Neuronal stem cell (in vitro differentiated cells): ENCODE results near the gene SUPT3H.

Experiments
- DNase-seq: peaks from one replicate; pipeline ENCODE4 v3.0.0-alpha.2; 2013; ENCODE audit warnings: low spot score
- H2AFZ ChIP-seq: one replicate; pipeline ENCODE4 v1.6.1; 2013; ENCODE audit warnings: mild to moderate bottlenecking, low read length, inconsistent platforms
- H2AK5ac ChIP-seq: 2 replicates; pipeline ENCODE4 v1.6.1; 2013; ENCODE audit warnings: low read depth, mild to moderate bottlenecking, inconsistent platforms, low read length, moderate library complexity, mixed read lengths
- H2BK120ac ChIP-seq: 2 replicates; pipeline ENCODE4 v1.6.1; 2013; ENCODE audit warnings: low read depth, mild to moderate bottlenecking, inconsistent platforms, low read length, moderate library complexity, mixed read lengths
- H2BK12ac ChIP-seq: one replicate; pipeline ENCODE4 v1.6.1; 2013; ENCODE audit warnings: low read length, inconsistent platforms
- H2BK15ac ChIP-seq: 2 replicates; pipeline ENCODE4 v1.6.1; 2013; ENCODE audit warnings: mild to moderate bottlenecking, low read length, inconsistent platforms, mixed read lengths
- H2BK5ac ChIP-seq: one replicate; pipeline ENCODE4 v1.6.1; 2013; ENCODE audit warnings: inconsistent platforms, mild to moderate bottlenecking, low read length, moderate library complexity
- H3K14ac ChIP-seq: one replicate; pipeline ENCODE4 v1.6.1; 2013; ENCODE audit warnings: low read length, inconsistent platforms
- H3K18ac ChIP-seq: 2 replicates; pipeline ENCODE4 v1.6.1; 2013; ENCODE audit warnings: low read length, inconsistent platforms
- H3K23ac ChIP-seq: 2 replicates; pipeline ENCODE4 v1.6.1; 2013; ENCODE audit warnings: low read depth, mild to moderate bottlenecking, mixed read lengths, low read length, inconsistent platforms; ENCODE audit not compliant: poor library complexity
- H3K27ac ChIP-seq: replicated peaks from 3 replicates; pipeline ENCODE4 v1.5.1; 2013; ENCODE audit warnings: low read length, inconsistent platforms
- H3K27me3 ChIP-seq, 3 experiments: 2 replicates each; pipeline ENCODE4 v1.6.1; 2013; ENCODE audit warnings: low read length in 3 of 3, mild to moderate bottlenecking in 2 of 3, inconsistent platforms in 1 of 3, low read depth in 1 of 3, mixed read lengths in 1 of 3, moderate library complexity in 1 of 3; ENCODE audit not compliant: control insufficient read depth in 3 of 3, insufficient read depth in 3 of 3
- H3K36me3 ChIP-seq, 2 donors: replicated peaks in 1 of 2; 2 replicates each; pipeline ENCODE4 v1.6.1; 2013; ENCODE audit warnings: low read length in 2 of 2; ENCODE audit not compliant: control insufficient read depth in 2 of 2, insufficient read depth in 2 of 2
- H3K4ac ChIP-seq: 2 replicates; pipeline ENCODE4 v1.6.1; 2013; ENCODE audit warnings: inconsistent platforms, mild to moderate bottlenecking, low read length, moderate library complexity
- H3K4me1 ChIP-seq, 2 donors: 1 replicate in 1 of 2; 2 replicates in 1 of 2; pipeline ENCODE4 v1.6.1; 2013; ENCODE audit warnings: low read length in 2 of 2, low read depth in 1 of 2; ENCODE audit not compliant: control insufficient read depth in 2 of 2, insufficient read depth in 1 of 2
- H3K4me2 ChIP-seq: one replicate; pipeline ENCODE4 v1.6.1; 2013; ENCODE audit warnings: mild to moderate bottlenecking, low read length, inconsistent platforms; ENCODE audit not compliant: insufficient read depth, poor library complexity, severe bottlenecking
- H3K4me3 ChIP-seq, 2 donors: 2 replicates each; pipeline ENCODE4 v1.5.1; 2013; ENCODE audit warnings: low read length in 2 of 2, mild to moderate bottlenecking in 2 of 2, inconsistent platforms in 1 of 2, moderate library complexity in 1 of 2
- H3K79me1 ChIP-seq: one replicate; pipeline ENCODE4 v1.6.1; 2013; ENCODE audit warnings: low read depth, mild to moderate bottlenecking, inconsistent platforms, low read length, moderate library complexity
- H3K9ac ChIP-seq: one replicate; pipeline ENCODE4 v1.6.1; 2013; ENCODE audit warnings: mild to moderate bottlenecking, low read depth, low read length, inconsistent platforms; ENCODE audit not compliant: poor library complexity
- H3K9me3 ChIP-seq, 2 donors: replicated peaks in 1 of 2; 2 replicates each; pipeline versions ENCODE3 to v1.6.1; 2013; ENCODE audit warnings: low read length in 2 of 2, mild to moderate bottlenecking in 2 of 2, inconsistent platforms in 1 of 2, low read depth in 1 of 2, mixed read lengths in 1 of 2, moderate library complexity in 1 of 2; ENCODE audit not compliant: control insufficient read depth in 2 of 2, insufficient read depth in 1 of 2
- H4K8ac ChIP-seq: one replicate; pipeline ENCODE4 v1.6.1; 2013; ENCODE audit warnings: low read depth, mild to moderate bottlenecking, inconsistent platforms, low read length, moderate library complexity
- H4K91ac ChIP-seq: one replicate; pipeline ENCODE4 v1.6.1; 2013; ENCODE audit warnings: low read length, low read depth, mild to moderate bottlenecking, inconsistent platforms; ENCODE audit not compliant: poor library complexity
- WGBS, 2 donors: extraction: QIAGEN DNeasy Blood & Tissue Kit; methylation state at CpG; one replicate each; pipeline ENCODE4 v1.1.7; 2013; ENCODE audit warnings: missing lambda C conversion rate in 2 of 2, mixed read lengths in 1 of 2; ENCODE audit not compliant: insufficient read length in 2 of 2, insufficient replicate concordance in 1 of 2; ENCODE audit errors: extremely low coverage in 2 of 2; 5-methylcytosine and 5-hydroxymethylcytosine counted together

Gene SUPT3H

DNA sequence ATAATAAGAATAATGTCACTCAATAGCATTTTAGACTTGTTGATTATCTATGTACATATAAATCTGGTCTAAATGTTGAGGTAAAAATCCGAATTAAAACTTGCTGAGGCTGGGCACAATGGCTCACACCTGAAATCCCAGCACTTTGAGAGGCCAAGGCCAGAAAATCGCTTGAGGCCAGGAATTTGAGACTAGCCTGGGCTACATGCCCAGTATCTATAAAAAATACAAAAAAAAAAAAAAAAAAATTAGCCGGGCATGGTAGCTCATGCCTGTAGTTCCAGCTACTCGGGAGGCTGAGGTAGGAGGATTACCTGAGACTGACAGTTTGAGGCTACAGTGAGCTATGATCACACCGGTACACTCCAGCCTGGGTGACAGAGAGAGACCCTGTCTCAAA lies 34.2 kb upstream of the SUPT3H start:
- H4K91ac ChIP-seq, result no peak overlapping the region

DNA sequence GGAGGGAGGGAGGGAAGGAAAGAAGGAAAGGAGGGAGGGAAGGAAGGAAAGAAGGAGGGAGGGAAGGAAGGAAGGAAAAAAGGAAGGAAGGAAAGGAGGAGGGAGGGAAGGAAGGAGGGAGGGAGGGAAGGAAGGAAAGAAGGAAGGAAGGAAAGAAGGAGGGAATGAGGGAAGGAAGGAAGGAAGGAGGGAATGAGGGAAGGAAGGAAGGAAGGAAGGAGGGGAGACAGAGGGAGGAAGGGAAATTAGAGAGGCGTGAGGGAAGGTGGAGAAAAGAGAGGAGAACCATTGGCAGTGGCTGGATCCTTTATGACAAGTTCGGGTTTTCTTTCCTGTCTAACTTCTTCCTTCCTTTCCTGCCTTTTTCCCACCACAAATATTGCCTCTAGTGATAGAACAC lies 22.3 kb upstream of the SUPT3H start:
- no peak overlapping the region for H3K4me2 ChIP-seq
- H2BK15ac ChIP-seq, result no peak overlapping the region
- no peak overlapping the region for H3K23ac ChIP-seq
- H3K4me1 ChIP-seq, result peaks cover 0 to 1% of the 10 kb centered on the region in 2 donors
- no peak overlapping the region for H3K14ac ChIP-seq
- no peak overlapping the region for H4K8ac ChIP-seq
- no peaks in the 10 kb centered on the region for H3K27me3 ChIP-seq
- no peak overlapping the region for H2BK120ac ChIP-seq
- no peaks in the 10 kb centered on the region for H3K79me1 ChIP-seq
- no peaks in the 10 kb centered on the region for H3K9me3 ChIP-seq
- no peak overlapping the region for H3K4ac ChIP-seq
- no peak overlapping the region for H3K9ac ChIP-seq
- WGBS, 2 donors, result 100% methylated on average over 1 of the region's 2 CpGs; no CpG with 5 or more reads in 1 of the 2 donors
- no peak overlapping the region for H3K27ac ChIP-seq
- H2AFZ ChIP-seq, result no peak overlapping the region
- no peak overlapping the region for H2BK5ac ChIP-seq
- H4K91ac ChIP-seq, result no peak overlapping the region
- peaks cover 0 to 4% of the 10 kb centered on the region in 2 donors for H3K36me3 ChIP-seq
- no peak overlapping the region for H2AK5ac ChIP-seq
- H3K18ac ChIP-seq, result no peak overlapping the region
- DNase-seq, result no peak
- no peak overlapping the region for H3K4me3 ChIP-seq
- H2BK12ac ChIP-seq, result no peak overlapping the region

More for the DNA sequence above, 34.2 kb upstream of the SUPT3H start:
- no peak overlapping the region for H2BK12ac ChIP-seq
- H2AK5ac ChIP-seq, result no peak overlapping the region
- no peak for DNase-seq
- H4K8ac ChIP-seq, result no peak overlapping the region
- H2BK5ac ChIP-seq, result no peak overlapping the region
- no peak overlapping the region for H2BK15ac ChIP-seq
- H3K79me1 ChIP-seq, result peaks cover 2% of the 10 kb centered on the region
- H3K4me3 ChIP-seq, result no peak overlapping the region
- no peaks in the 10 kb centered on the region for H3K9me3 ChIP-seq
- no peak overlapping the region for H3K27ac ChIP-seq
- H3K14ac ChIP-seq, result no peak overlapping the region
- no CpG with 5 or more reads among the region's 5 CpGs for WGBS, 2 donors
- no peak overlapping the region for H3K18ac ChIP-seq
- H2AFZ ChIP-seq, result no peak overlapping the region
- H3K4me1 ChIP-seq, result no peaks in the 10 kb centered on the region
- no peak overlapping the region for H3K4me2 ChIP-seq
- no peak overlapping the region for H3K9ac ChIP-seq
- no peak overlapping the region for H2BK120ac ChIP-seq
- H3K27me3 ChIP-seq, result no peaks in the 10 kb centered on the region
- no peak overlapping the region for H3K23ac ChIP-seq
- H3K4ac ChIP-seq, result no peak overlapping the region
- H3K36me3 ChIP-seq, result peaks cover 0 to 5% of the 10 kb centered on the region in 2 donors

DNA sequence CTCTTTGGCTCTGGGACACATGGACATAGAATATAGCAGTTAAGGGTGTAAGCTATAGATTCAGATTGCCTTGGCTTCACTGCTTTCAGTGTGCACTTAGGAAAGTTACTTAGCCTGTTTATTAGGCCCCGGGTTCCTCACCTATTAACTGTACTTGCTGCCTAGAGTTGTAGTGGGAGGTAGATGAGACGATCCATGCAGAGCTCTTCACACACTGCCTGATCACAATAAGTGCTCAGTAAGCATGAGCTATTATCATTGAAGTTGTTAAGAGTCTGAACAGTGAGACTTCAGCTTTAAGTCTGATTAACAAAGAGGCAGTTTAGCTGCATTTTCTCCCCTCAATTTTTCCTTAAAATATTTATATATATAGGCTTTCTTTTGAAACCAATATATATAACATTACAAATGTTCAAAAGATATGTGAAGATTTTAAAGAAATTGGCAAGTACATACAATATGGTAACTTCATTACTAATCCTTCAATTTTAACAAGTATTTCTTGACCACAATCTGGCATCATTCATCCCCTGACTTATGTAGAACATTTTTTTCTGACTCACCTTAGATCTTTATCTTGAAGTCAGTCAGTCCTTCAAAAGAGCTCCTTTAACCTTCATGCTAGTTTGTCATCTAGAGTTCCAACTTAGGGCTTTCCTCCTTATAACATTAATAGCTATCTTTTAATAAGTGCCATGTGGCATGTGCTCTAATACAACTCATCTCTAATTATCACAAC lies 20.5 kb upstream of the SUPT3H start:
- no peak overlapping the region for H2BK12ac ChIP-seq
- peaks cover 0 to 1% of the 10 kb centered on the region in 2 donors for H3K4me1 ChIP-seq
- WGBS, 2 donors, result no CpG with 5 or more reads among the region's 2 CpGs
- no peak overlapping the region for H2BK120ac ChIP-seq
- no peak overlapping the region for H3K27ac ChIP-seq
- no peak overlapping the region for H2AK5ac ChIP-seq
- no peak overlapping the region for H4K8ac ChIP-seq
- no peak overlapping the region for H3K23ac ChIP-seq
- H2BK5ac ChIP-seq, result no peak overlapping the region
- DNase-seq, result no peak
- no peaks in the 10 kb centered on the region for H3K27me3 ChIP-seq
- H2AFZ ChIP-seq, result no peak overlapping the region
- H4K91ac ChIP-seq, result no peak overlapping the region
- H3K4me3 ChIP-seq, result no peak overlapping the region
- H3K18ac ChIP-seq, result no peak overlapping the region
- H3K4me2 ChIP-seq, result no peak overlapping the region
- peaks cover 0 to 8% of the 10 kb centered on the region in 2 donors for H3K36me3 ChIP-seq
- H3K79me1 ChIP-seq, result no peaks in the 10 kb centered on the region
- H2BK15ac ChIP-seq, result no peak overlapping the region
- no peak overlapping the region for H3K4ac ChIP-seq
- no peak overlapping the region for H3K9ac ChIP-seq
- H3K14ac ChIP-seq, result no peak overlapping the region
- peaks cover 0 to 1% of the 10 kb centered on the region in 2 donors for H3K9me3 ChIP-seq

DNA sequence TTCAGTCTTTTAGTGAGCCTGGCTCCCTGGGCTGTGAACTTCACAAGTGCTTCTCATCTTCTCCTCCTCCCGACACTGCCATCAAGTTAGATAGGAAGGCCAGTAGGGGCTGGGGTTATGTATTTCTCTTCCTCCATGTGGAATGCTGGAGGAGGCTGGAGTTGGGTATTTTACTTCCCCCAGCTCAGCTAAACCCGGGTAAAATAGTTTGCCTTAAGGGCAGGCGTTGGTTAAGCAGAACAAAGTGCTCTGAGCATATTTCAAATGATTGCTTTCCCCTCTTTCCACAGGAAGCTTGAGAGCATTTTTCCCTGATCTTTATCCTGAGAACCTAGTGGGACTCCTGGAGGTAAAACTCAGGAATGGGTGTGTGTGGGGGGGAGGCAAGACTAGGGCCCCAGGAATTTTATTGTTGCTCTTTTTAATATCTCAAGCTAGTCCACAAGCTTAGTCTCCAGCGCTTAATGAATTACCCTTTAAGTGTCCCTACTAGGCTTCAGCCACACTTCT lies 16.9 kb upstream of the SUPT3H start:
- Histone ChIP-seq H2AK5ac (no peak overlapping the region), H2BK15ac (no peak overlapping the region), H4K91ac (no peak overlapping the region), H3K14ac (no peak overlapping the region), H4K8ac (no peak overlapping the region), H3K9me3 (peaks cover 0 to 10% of the 10 kb centered on the region in 2 donors), H3K27me3 (no peaks in the 10 kb centered on the region), H2BK5ac (no peak overlapping the region), H3K4ac (no peak overlapping the region), H2AFZ (no peak overlapping the region), H3K36me3 (peaks cover 0 to 8% of the 10 kb centered on the region in 2 donors), H3K9ac (no peak overlapping the region), H3K4me3 (no peak overlapping the region), H3K79me1 (no peaks in the 10 kb centered on the region), H2BK120ac (no peak overlapping the region), H3K27ac (no peak overlapping the region), H3K4me2 (no peak overlapping the region), H2BK12ac (no peak overlapping the region), H3K23ac (no peak overlapping the region), H3K18ac (no peak overlapping the region), H3K4me1 (no peaks in the 10 kb centered on the region)
- no peak for DNase-seq
- WGBS, 2 donors, result no CpG with 5 or more reads among the region's 4 CpGs
